NB4 (cell line): ENCODE results near the gene GGN.

ENCODE experiments used
- CTCF ChIP-seq: IDR thresholded peaks from one replicate; pipeline ENCODE4 v1.5.1; 2012; ENCODE audit warnings: low read depth, low read length
- POLR2A ChIP-seq: IDR thresholded peaks from 2 replicates; pipeline ENCODE4 v1.6.1; 2011; ENCODE audit warnings: mild to moderate bottlenecking; ENCODE audit not compliant: insufficient read length; ENCODE audit errors: extremely low read depth

- TF ChIP-seq CTCF (no peak), POLR2A (no peak)
Measured at GRCh38 chr19:38359242-38360021, 28.4 kb downstream of the GGN start.
